Measurements from ENCODE around the gene ZFYVE26. TPM values are rescaled to one million over a fixed set of nuclear protein-coding genes. Genes with fewer than 3 reads are reported as not detected.

The ZFYVE26 gene
- total RNA-seq, 4 donors from 2014 or later, result 15.9 to 21.2 (median 19.5) TPM

DNA sequence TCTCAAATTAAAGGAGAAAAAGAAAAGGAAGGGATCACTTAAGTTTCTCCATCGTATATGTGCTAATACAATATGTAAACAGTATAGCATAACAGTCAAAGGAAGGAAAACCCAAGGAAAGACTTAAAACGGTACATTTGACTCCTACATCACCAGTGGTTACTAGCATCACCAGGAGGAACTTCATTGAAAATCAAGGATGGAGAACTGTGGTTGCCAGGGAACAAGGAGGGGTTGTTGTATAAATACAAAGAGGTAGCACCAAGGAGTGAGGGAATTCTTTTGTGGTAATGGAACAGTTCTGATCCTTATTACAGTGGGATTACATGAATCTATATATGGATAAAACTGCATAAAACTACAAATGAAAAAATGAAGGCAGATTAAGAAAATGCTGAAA lies 1.6 kb downstream of the ZFYVE26 start:
- intact Hi-C loops (cut with DNase I), result no loop called here
- H3K36me3 ChIP-seq, result peaks cover 6 to 35% (median 25%) of the 10 kb centered on the region in 4 donors
- H3K4me1 ChIP-seq, result peaks cover 18 to 33% (median 32%) of the 10 kb centered on the region in 4 donors
- TF ChIP-seq POLR2A (IDR thresholded peaks at IDR 0.05; ENCODE audit: low read depth), result no peak
- no peak overlapping the region for H3K27ac ChIP-seq (replicated peaks in 1 of 4)
- no peak for DNase-seq (ENCODE audit: extremely low spot score)
- H3K27me3 ChIP-seq, result no peaks in the 10 kb centered on the region
- H3K9me3 ChIP-seq, result no peaks in the 10 kb centered on the region
- no peak overlapping the region for H3K4me3 ChIP-seq
- 56% methylated on average over 2 of the region's 2 CpGs for WGBS

DNA sequence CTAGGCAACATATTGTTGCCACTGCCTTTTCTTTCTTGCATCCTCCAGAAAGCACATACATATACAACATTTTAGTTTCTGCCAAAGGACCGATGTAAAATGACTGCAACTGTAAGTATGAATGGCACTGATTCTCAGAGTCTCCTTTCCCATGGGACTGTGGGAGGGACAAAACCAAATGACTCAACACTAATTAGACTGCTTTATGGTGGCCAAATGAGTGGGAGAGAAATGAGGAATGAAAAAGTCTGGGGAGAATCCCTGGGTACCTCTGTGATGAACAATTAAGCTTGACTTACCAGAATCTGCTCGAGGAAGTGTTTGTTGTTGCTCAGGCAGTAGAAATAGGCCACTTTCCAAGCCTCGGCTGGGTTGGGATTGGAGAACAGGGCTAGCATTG lies 10.1 kb downstream of the ZFYVE26 start:
- Histone ChIP-seq H3K9me3 (no peaks in the 10 kb centered on the region), H3K4me3 (no peak overlapping the region), H3K27me3 (no peaks in the 10 kb centered on the region), H3K36me3 (peaks cover 67 to 96% (median 93%) of the 10 kb centered on the region in 4 donors), H3K4me1 (no peaks in the 10 kb centered on the region), H3K27ac (replicated peaks in 1 of 4) (no peak overlapping the region)
- intact Hi-C loops (cut with DNase I), result no loop called here
- TF ChIP-seq POLR2A (IDR thresholded peaks at IDR 0.05; ENCODE audit: low read depth) (no peak), EP300 (IDR thresholded peaks at IDR 0.05) (no peak), POLR2AphosphoS5 (IDR thresholded peaks at IDR 0.05) (no peak)
- TF ChIP-seq, protein P1, sequence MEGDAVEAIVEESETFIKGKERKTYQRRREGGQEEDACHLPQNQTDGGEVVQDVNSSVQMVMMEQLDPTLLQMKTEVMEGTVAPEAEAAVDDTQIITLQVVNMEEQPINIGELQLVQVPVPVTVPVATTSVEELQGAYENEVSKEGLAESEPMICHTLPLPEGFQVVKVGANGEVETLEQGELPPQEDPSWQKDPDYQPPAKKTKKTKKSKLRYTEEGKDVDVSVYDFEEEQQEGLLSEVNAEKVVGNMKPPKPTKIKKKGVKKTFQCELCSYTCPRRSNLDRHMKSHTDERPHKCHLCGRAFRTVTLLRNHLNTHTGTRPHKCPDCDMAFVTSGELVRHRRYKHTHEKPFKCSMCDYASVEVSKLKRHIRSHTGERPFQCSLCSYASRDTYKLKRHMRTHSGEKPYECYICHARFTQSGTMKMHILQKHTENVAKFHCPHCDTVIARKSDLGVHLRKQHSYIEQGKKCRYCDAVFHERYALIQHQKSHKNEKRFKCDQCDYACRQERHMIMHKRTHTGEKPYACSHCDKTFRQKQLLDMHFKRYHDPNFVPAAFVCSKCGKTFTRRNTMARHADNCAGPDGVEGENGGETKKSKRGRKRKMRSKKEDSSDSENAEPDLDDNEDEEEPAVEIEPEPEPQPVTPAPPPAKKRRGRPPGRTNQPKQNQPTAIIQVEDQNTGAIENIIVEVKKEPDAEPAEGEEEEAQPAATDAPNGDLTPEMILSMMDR (IDR thresholded peaks at IDR 0.05), result no peak
- 86% methylated on average over 3 of the region's 3 CpGs for WGBS
- no peak for DNase-seq (ENCODE audit: extremely low spot score)

DNA sequence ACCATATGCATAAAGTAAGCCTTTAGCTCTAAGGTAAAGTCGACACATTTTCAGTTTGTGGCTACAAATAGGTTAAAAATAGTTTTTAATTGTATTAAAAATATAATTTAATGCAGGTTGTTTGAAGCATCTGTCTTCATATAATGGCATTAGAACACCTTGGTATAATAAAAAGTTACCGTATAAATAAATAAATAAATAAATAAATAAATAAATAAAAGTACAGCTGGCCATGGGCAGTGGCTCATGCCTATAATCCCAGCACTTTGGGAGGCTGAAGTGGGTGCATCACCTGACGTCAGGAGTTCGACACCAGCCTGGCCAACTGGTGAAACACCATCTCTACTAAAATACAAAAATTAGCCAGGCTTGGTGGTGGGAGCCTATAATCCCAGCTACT lies 15.6 kb downstream of the ZFYVE26 start:
- 95% methylated on average over 4 of the region's 4 CpGs for WGBS
- H3K27ac ChIP-seq (replicated peaks in 1 of 4), result no peak overlapping the region
- H3K4me1 ChIP-seq, result no peaks in the 10 kb centered on the region
- H3K36me3 ChIP-seq, result peaks cover 78 to 100% (median 97%) of the 10 kb centered on the region in 4 donors
- DNase-seq (ENCODE audit: extremely low spot score), result no peak
- no peak overlapping the region for H3K4me3 ChIP-seq
- H3K9me3 ChIP-seq, result no peaks in the 10 kb centered on the region
- TF ChIP-seq, protein P1 (IDR thresholded peaks at IDR 0.05), result no peak
- TF ChIP-seq POLR2A (IDR thresholded peaks at IDR 0.05; ENCODE audit: low read depth) (no peak), POLR2AphosphoS5 (IDR thresholded peaks at IDR 0.05) (no peak), EP300 (IDR thresholded peaks at IDR 0.05) (no peak)
- H3K27me3 ChIP-seq, result no peaks in the 10 kb centered on the region
- intact Hi-C loops (cut with DNase I), result no loop called here

DNA sequence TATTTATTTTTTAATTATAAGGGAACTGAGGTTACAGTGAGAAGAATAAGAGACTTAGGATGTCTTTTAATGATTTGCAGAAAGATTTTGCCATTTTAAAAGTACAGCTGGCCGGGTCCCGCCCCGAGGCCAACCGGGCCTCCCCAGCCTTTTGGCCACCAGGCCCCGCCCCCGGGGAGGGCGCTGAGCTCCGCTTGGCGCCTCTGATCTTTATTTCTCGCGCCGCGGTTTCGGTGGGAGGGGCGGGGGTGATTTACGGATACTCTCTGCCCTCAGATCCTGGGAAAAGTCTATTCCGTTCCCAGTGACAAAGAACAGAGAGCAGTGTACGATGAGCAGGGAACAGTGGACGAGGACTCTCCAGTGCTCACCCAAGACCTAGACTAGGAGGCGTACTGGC lies 17.7 kb downstream of the ZFYVE26 start:
- intact Hi-C loops (cut with DNase I), result no loop called here
- H3K27ac ChIP-seq (replicated peaks in 1 of 4), result no peak overlapping the region
- no peak overlapping the region for H3K4me3 ChIP-seq
- 88% methylated on average over 20 of the region's 20 CpGs for WGBS
- H3K4me1 ChIP-seq, result no peaks in the 10 kb centered on the region
- H3K27me3 ChIP-seq, result no peaks in the 10 kb centered on the region
- no peak for TF ChIP-seq POLR2A (IDR thresholded peaks at IDR 0.05; ENCODE audit: low read depth)
- TF ChIP-seq, protein P1 (IDR thresholded peaks at IDR 0.05), result no peak
- TF ChIP-seq EP300 (IDR thresholded peaks at IDR 0.05), result no peak
- TF ChIP-seq POLR2AphosphoS5 (IDR thresholded peaks at IDR 0.05), result no peak
- DNase-seq (ENCODE audit: extremely low spot score), result no peak
- peaks cover 75 to 100% (median 97%) of the 10 kb centered on the region in 4 donors for H3K36me3 ChIP-seq
- no peaks in the 10 kb centered on the region for H3K9me3 ChIP-seq

DNA sequence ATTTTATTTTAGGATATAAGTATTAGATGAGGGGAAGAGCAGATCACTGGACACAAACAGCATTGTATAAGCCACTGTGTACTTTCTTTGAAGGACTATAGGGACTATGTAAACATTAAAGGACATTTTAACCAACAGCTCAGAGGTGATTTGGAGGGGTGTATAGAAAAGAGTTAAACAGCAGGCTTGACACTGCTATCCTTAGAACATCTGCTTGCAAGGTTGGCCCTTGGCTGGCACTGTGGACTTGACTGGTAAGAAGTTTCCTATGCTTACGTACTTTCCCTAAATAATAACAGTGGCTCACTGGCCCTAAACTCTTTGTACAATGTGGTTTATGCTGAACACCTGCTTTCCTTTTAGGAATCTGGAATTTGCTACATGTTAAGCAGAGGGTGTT lies 28.7 kb downstream of the ZFYVE26 start:
- Histone ChIP-seq H3K4me1 (no peaks in the 10 kb centered on the region), H3K27ac (replicated peaks in 1 of 4) (no peak overlapping the region), H3K27me3 (no peaks in the 10 kb centered on the region), H3K36me3 (peaks cover 75 to 100% (median 95%) of the 10 kb centered on the region in 4 donors), H3K9me3 (no peaks in the 10 kb centered on the region), H3K4me3 (no peak overlapping the region)
- intact Hi-C loops (cut with DNase I), result no loop called here
- DNase-seq (ENCODE audit: extremely low spot score), result no peak
- no peak for TF ChIP-seq EP300 (IDR thresholded peaks at IDR 0.05)
- TF ChIP-seq, protein P1 (IDR thresholded peaks at IDR 0.05), result no peak
- TF ChIP-seq POLR2AphosphoS5 (IDR thresholded peaks at IDR 0.05), result no peak
- no peak for TF ChIP-seq POLR2A (IDR thresholded peaks at IDR 0.05; ENCODE audit: low read depth)
- 100% methylated on average over 1 of the region's 1 CpG for WGBS

All from esophagus muscularis mucosa (tissue), 4 donors.